BJ (cell line): ENCODE data around the gene SEC11C. TPM values are rescaled to one million over a fixed set of nuclear protein-coding genes. Genes with fewer than 3 reads are reported as not detected.

Experiments used
- CTCF ChIA-PET: fragments of 350-600 bp; formaldehyde crosslinking; extraction: SDS; loops from one replicate; lab custom pipeline; 2021; ENCODE audit warnings: antibody characterized with exemption, inconsistent platforms; lab: Yijun Ruan, JAX
- POLR2A ChIA-PET: fragments of 300-600 bp; sonication (Branson Sonifier 250); formaldehyde crosslinking; extraction: SDS; loops from one replicate; lab custom pipeline; 2021; ENCODE audit warnings: antibody characterized with exemption; lab: Charles Lee
- DNase-seq: peaks from one replicate; pipeline ENCODE4 v3.0.0-alpha.2; 2011; ENCODE audit warnings: low read depth
- H3K27me3 ChIP-seq: 2 replicates; pipeline ENCODE4 v1.6.0; 2011; ENCODE audit warnings: low read length; ENCODE audit not compliant: control insufficient read depth, insufficient read depth
- H3K36me3 ChIP-seq: 2 replicates; pipeline ENCODE4 v1.5.1; 2011; ENCODE audit warnings: low read length; ENCODE audit not compliant: control insufficient read depth, insufficient read depth
- H3K4me3 ChIP-seq: 2 replicates; pipeline ENCODE4 v1.5.1; 2011; ENCODE audit warnings: low read depth, mild to moderate bottlenecking, control low read depth, low read length
- polyA plus RNA-seq: library from polyadenylated mRNA; depleted of rRNA; stranded (reverse); fragments of >200 nt; gene quantifications from 2 replicates; pipeline ENCODE4 v1.2.3, GENCODE V29; 2011
- TF ChIP-seq, protein P1 (sequence below): IDR thresholded peaks from 2 replicates; pipeline ENCODE4 v1.5.1; 2011; ENCODE audit warnings: low read depth, mild to moderate bottlenecking, control low read depth, inconsistent platforms, low read length, moderate library complexity; ENCODE audit not compliant: insufficient read depth

The SEC11C gene
- polyA plus RNA-seq, 1 experiment = 18.2 TPM

DNA sequence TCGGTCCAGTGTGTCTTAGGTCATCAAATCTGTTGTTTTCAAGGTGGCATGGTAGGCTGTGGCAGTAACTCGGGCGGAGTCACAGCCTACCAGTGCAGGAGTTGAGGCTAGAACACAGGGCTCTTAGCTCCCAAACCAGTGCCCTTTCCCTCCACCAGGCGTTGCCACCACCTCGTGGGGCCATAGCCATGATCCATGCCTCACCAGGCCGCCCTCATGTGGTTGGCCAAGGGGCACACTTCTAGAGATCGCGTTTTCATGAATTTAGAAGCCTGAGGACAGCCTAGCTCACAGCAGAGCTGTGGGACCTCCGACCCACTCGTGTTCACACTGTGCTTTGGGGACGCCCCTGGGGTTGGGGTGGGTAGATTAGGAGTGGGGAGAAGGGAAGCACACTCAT, 10.6 kb downstream of the SEC11C start:
- POLR2A ChIA-PET = no interaction called here
- TF ChIP-seq, protein P1, sequence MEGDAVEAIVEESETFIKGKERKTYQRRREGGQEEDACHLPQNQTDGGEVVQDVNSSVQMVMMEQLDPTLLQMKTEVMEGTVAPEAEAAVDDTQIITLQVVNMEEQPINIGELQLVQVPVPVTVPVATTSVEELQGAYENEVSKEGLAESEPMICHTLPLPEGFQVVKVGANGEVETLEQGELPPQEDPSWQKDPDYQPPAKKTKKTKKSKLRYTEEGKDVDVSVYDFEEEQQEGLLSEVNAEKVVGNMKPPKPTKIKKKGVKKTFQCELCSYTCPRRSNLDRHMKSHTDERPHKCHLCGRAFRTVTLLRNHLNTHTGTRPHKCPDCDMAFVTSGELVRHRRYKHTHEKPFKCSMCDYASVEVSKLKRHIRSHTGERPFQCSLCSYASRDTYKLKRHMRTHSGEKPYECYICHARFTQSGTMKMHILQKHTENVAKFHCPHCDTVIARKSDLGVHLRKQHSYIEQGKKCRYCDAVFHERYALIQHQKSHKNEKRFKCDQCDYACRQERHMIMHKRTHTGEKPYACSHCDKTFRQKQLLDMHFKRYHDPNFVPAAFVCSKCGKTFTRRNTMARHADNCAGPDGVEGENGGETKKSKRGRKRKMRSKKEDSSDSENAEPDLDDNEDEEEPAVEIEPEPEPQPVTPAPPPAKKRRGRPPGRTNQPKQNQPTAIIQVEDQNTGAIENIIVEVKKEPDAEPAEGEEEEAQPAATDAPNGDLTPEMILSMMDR = no peak
- H3K27me3 ChIP-seq = no peaks in the 10 kb centered on the region
- no peaks in the 10 kb centered on the region for H3K36me3 ChIP-seq
- H3K4me3 ChIP-seq = no peak overlapping the region
- CTCF ChIA-PET = no interaction called here
- no peak for DNase-seq

GRCh38 chr18:59155153-59155552, 15.5 kb downstream of the SEC11C start:
- CTCF ChIA-PET = no interaction called here

GRCh38 chr18:59156316-59156715, 16.6 kb downstream of the SEC11C start:
- ChIA-PET CTCF (no interaction called here), POLR2A (no interaction called here)
- no peak overlapping the region for H3K4me3 ChIP-seq
- TF ChIP-seq, protein P1 = no peak
- H3K36me3 ChIP-seq = no peaks in the 10 kb centered on the region
- H3K27me3 ChIP-seq = no peaks in the 10 kb centered on the region
- no peak for DNase-seq

More at GRCh38 chr18:59155153-59155552, 15.5 kb downstream of the SEC11C start:
- Histone ChIP-seq H3K27me3 (no peaks in the 10 kb centered on the region), H3K36me3 (no peaks in the 10 kb centered on the region), H3K4me3 (no peak overlapping the region)
- TF ChIP-seq, protein P1 = no peak
- peak; percentile 82 for DNase-seq
- POLR2A ChIA-PET = no interaction called here

GRCh38 chr18:59159265-59159664, 19.6 kb downstream of the SEC11C start:
- CTCF ChIA-PET = no interaction called here
- TF ChIP-seq, protein P1 = no peak
- POLR2A ChIA-PET = no interaction called here

DNA sequence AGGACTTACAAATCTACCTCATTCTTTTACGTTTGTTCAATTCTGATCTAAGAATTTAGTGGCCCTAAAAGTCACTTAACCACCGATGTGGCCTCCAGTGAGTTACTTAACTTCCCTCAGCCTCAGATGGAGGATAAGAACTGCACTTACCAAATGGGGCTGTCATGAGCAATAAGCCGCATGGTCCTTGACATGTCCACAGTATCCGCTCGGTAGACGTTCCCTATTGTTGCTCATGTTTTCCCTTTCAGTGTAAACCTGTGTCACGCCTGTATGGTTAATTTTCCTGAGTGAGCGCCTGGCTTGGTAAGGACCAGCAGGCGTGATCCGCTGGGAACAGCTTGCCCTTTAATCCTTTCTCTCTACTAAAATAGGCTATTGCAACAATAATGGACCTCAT, 20.3 kb downstream of the SEC11C start:
- H3K27me3 ChIP-seq = no peaks in the 10 kb centered on the region; the same call in 1 of the 2 replicates
- CTCF ChIA-PET = no interaction called here
- H3K36me3 ChIP-seq = no peaks in the 10 kb centered on the region
- no peak for DNase-seq
- no peak overlapping the region for H3K4me3 ChIP-seq
- POLR2A ChIA-PET = no interaction called here
- TF ChIP-seq, protein P1 = no peak

More at GRCh38 chr18:59159265-59159664, 19.6 kb downstream of the SEC11C start:
- Histone ChIP-seq H3K4me3 (no peak overlapping the region), H3K27me3 (no peaks in the 10 kb centered on the region), H3K36me3 (no peaks in the 10 kb centered on the region)
- DNase-seq = no peak
